Subcutaneous adipose tissue (tissue), 4 donors: ENCODE data around the gene ARID3B. TPM values are rescaled to one million over a fixed set of nuclear protein-coding genes. Genes with fewer than 3 reads are reported as not detected.

Experiments
- total RNA-seq, 4 donors: library from RNA; depleted of rRNA; stranded (reverse); fragments of >200 nt; gene quantifications; one replicate each; pipeline ENCODE4 v1.1.0, GENCODE V29; 2016
- TF ChIP-seq, protein P1 (sequence below): fragments of 450-650 bp; IDR thresholded peaks from one replicate; pipeline ENCODE4 v1.5.1; 2016; ENCODE audit warnings: low read depth, mild to moderate bottlenecking, control low read depth, antibody characterized with exemption, moderate library complexity

ARID3B gene
- total RNA-seq, 4 donors from 2014 or later, result 3.7 to 13.6 (median 8.0) TPM

DNA sequence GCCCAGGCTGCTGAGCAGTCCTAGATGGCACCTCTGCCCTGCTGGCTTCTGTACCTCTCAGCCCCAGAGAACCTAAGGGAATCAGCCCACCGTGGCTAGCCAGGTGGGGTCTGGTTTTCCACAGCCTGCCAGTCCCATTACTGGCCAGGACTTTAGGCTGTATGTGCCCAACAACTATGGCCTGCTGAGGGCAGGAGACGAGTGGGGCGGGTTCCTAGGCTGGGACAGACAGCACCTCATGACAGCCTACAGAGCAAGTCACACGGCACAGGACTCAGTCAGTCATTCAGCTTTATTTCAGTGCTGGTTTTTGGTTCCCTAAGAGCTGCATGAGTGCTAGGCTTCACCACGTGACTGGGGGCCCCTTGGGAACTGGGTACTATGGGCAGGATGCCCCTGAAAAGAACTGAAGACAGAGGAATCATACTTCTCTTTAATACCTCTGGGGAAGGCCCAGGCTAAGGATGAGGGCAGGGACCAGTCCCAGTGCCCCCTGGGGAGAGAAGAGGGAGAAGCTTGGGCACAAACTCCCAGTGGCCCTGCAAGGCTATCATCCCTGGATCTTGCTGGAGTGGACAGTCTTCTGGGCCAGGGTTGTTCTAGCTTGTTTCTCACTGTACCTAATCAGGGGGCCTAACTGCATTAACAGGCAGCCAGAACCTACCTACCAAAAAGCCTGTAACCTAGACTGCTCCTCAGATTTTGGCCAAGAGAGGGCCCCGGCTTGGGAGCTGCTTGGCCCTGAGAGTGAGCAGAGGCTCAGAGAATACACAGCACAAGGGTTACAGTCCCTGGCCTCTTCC is 89.5 kb downstream of the ARID3B start:
- TF ChIP-seq, protein P1, sequence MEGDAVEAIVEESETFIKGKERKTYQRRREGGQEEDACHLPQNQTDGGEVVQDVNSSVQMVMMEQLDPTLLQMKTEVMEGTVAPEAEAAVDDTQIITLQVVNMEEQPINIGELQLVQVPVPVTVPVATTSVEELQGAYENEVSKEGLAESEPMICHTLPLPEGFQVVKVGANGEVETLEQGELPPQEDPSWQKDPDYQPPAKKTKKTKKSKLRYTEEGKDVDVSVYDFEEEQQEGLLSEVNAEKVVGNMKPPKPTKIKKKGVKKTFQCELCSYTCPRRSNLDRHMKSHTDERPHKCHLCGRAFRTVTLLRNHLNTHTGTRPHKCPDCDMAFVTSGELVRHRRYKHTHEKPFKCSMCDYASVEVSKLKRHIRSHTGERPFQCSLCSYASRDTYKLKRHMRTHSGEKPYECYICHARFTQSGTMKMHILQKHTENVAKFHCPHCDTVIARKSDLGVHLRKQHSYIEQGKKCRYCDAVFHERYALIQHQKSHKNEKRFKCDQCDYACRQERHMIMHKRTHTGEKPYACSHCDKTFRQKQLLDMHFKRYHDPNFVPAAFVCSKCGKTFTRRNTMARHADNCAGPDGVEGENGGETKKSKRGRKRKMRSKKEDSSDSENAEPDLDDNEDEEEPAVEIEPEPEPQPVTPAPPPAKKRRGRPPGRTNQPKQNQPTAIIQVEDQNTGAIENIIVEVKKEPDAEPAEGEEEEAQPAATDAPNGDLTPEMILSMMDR, result no peak

- TF ChIP-seq, protein P1, result no peak
Observed at GRCh38 chr15:74631087-74631385, 90.0 kb downstream of the ARID3B start.

GRCh38 chr15:74631408-74631807 is 90.4 kb downstream of the ARID3B start:
- TF ChIP-seq, protein P1, result no peak

GRCh38 chr15:74631935-74632560 is 91.0 kb downstream of the ARID3B start:
- TF ChIP-seq, protein P1, result no peak

DNA sequence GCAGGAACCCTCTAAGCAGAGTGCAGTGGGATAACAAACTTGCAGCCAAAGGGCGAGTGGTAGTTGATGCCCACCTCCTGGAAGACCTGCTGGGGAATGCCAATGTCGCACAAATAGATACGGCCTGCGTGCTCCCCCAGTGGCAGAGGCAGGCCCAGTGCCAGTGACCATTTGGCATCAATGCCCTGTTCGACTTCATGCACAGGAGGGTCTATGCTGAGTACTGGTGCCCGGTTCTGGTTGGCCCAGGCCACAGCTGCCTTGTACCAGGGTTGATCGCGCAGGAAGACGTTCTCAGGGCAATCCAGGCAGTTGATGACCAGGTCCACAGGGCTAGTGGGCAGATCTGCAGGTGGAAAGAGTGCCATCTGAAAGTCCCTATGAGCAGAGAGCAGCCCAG is 91.6 kb downstream of the ARID3B start:
- TF ChIP-seq, protein P1, result no peak

DNA sequence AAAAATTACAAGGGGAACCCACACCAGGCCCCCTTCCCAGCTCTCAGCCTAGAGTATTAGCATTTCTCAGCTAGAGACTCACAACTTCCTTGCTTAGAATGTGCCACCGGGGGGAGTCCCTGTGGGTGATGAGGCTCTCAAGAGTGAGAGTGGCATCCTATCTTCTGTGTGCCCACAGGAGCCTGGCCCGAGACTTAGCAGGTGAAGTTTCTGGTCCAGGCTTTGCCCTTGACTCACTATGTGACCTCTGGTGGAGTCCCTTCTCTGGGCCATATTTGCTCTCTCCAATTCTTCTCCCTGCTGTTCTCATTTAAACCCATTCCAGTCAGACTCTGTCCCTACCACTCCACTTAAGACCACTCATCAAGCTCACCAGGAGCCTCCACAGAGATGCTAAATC is 92.8 kb downstream of the ARID3B start:
- TF ChIP-seq, protein P1, result no peak

DNA sequence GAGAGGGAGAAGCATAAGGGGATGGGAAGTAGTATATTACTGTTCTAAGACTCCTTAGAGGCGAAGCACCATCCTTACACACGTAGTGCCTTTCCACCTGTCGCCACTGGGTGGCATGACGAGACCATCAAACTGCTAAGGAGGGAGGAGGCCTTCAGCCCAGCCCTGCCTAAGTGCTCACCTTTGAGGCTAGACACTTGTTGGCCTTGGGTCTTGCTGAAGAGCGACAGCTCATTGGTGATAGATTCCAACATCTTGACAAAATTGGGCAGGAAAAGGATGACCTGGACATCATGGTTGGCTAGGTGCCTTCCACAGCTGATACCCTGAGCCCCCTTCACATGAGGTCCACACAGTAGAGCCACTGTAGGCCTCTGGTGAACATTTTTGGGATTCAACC is 94.2 kb downstream of the ARID3B start:
- TF ChIP-seq, protein P1, result no peak
